HG03575 (cell line): Measurements from ENCODE around the gene ERG.

Source experiments
- ATAC-seq: cut with Tn5 transposase; IDR thresholded peaks from one replicate; pipeline ENCODE4 v1.9.1; 2021; ENCODE audit not compliant: unreplicated experiment, insufficient number of reproducible peaks, low FRiP score; ENCODE audit errors: extremely low read depth

ERG gene

GRCh38 chr21:38479641-38480525 lies 18.4 kb downstream of the ERG start:
- no peak for ATAC-seq

- no peak for ATAC-seq
Measured at GRCh38 chr21:38478782-38479181, 19.5 kb downstream of the ERG start.

- ATAC-seq, result no peak
Measured at GRCh38 chr21:38477226-38477625, 21.1 kb downstream of the ERG start.

- ATAC-seq, result no peak
Measured at GRCh38 chr21:38476385-38476784, 21.9 kb downstream of the ERG start.

GRCh38 chr21:38475519-38475918 lies 22.8 kb downstream of the ERG start:
- no peak for ATAC-seq

- no peak for ATAC-seq
Measured at GRCh38 chr21:38474796-38475195, 23.5 kb downstream of the ERG start.

GRCh38 chr21:38474124-38474523 lies 24.2 kb downstream of the ERG start:
- no peak for ATAC-seq

- no peak for ATAC-seq
Measured at GRCh38 chr21:38472412-38473108, 25.7 kb downstream of the ERG start.

GRCh38 chr21:38471766-38472165 lies 26.5 kb downstream of the ERG start:
- ATAC-seq, result no peak

GRCh38 chr21:38470755-38471154 lies 27.5 kb downstream of the ERG start:
- no peak for ATAC-seq

- no peak for ATAC-seq
Measured at GRCh38 chr21:38469642-38470041, 28.6 kb downstream of the ERG start.

- ATAC-seq, result no peak
Measured at GRCh38 chr21:38468989-38469388, 29.3 kb downstream of the ERG start.

- ATAC-seq, result no peak
Measured at GRCh38 chr21:38467911-38468310, 30.4 kb downstream of the ERG start.

- ATAC-seq, result no peak
Measured at GRCh38 chr21:38467374-38467773, 30.9 kb downstream of the ERG start.

GRCh38 chr21:38460171-38460742 lies 38.0 kb downstream of the ERG start:
- no peak for ATAC-seq

- ATAC-seq, result no peak
Measured at GRCh38 chr21:38459490-38459889, 38.8 kb downstream of the ERG start.

- ATAC-seq, result no peak
Measured at GRCh38 chr21:38455403-38455802, 42.9 kb downstream of the ERG start.

- ATAC-seq, result no peak
Measured at GRCh38 chr21:38454702-38455101, 43.6 kb downstream of the ERG start.

GRCh38 chr21:38454161-38454560 lies 44.1 kb downstream of the ERG start:
- no peak for ATAC-seq
